Fibroblast of skin of abdomen (primary cell): Measurements from ENCODE around the gene PDIA6.
A peak's percentile ranks its signal among the peaks of the same experiment; 100 is the strongest.
"Not testable (repeated sequence)": the region's sequence is repeated elsewhere in the genome, so short reads cannot be mapped to it uniquely, and the experiment has no call there.

Experiments
- DNase-seq: peaks from one replicate; pipeline ENCODE4 v3.0.0-alpha.2; 2013

Gene PDIA6

GRCh38 chr2:10810202-10811161 lies 2.1 kb downstream of the PDIA6 start:
- peak; percentile 42 for DNase-seq

- no peak for DNase-seq
Measured at GRCh38 chr2:10806543-10806942, 6.0 kb downstream of the PDIA6 start.

- not testable (repeated sequence) for DNase-seq
Measured at GRCh38 chr2:10805990-10806389, 6.6 kb downstream of the PDIA6 start.

DNA sequence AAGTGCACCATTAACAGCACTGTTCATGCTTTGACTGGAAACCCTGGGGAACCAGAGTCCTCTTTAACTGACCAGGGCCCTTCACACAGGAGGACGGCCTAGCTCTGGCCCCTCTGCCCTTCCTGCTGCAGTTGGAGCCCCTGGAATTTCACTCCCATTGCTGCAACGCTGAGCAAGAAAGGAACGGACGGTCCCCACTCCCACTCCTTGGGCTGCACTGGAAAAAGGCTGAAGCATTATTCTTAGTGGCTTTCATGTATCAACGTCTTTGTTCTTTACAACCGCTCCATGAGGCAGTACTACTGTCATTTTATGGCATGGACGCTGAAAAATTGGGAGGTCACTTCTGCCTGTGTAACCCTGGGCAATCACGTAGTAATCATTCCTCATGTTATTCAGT lies 9.9 kb downstream of the PDIA6 start:
- no peak for DNase-seq

DNA sequence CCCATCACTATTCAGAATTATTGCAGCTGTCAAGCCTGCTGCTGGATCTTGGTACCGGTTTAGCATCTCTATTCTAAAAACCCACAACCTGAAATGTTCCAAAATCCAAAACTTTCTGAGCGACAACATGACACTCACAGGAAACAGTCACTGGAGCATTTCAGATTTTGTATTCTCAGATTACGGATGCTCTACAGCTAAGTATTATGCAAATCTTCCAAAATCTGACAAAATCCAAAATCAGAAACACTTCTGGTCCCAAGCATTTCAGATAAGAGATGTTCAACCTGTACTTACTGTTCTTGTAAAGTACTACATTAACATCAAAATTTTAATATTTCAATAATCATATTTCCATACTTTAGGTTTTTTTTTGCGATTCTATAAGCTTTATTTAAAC lies 12.4 kb downstream of the PDIA6 start:
- DNase-seq: no peak

DNA sequence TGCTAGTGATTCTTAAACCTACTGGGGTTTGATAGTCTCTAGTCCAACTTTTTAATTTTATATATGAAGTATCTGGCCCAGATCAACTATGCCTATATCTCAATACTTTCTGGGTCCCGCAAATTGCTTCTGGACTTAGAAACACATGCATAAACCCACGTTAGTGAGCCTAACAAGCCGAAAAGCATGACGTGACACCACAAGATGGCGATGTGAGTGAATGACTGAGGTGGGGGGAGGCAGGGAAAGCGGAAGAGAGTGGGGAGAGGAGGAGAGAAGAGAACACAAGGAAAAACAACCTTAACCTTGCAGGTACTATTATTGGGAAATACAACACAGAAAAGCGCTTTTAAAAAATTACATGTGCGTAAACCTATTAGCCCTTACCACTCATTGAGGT lies 13.8 kb downstream of the PDIA6 start:
- no peak for DNase-seq

GRCh38 chr2:10796703-10797102 lies 15.9 kb downstream of the PDIA6 start:
- no peak for DNase-seq

GRCh38 chr2:10795508-10796046 lies 17.0 kb downstream of the PDIA6 start:
- no peak for DNase-seq

- DNase-seq: no peak
Measured at GRCh38 chr2:10794876-10795275, 17.7 kb downstream of the PDIA6 start.

DNA sequence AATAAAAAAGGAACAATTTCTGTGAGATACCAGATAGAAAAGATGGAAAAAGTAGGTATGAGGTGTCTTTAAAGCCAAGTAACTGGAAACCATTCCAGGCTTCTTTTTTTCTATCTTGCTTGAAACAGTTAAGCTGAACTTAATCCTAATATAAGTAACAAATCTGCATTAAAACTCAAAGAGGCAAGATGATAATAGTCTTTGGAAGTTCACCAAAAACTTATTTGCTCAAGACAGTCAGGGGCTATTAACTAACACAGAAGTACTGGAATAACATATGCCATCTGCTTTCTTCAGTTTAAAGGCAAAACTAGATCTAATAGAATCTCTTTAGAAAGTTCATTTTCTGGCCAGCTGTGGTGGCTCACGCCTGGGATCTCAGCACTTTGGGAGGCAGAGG lies 18.8 kb downstream of the PDIA6 start:
- no peak for DNase-seq

DNA sequence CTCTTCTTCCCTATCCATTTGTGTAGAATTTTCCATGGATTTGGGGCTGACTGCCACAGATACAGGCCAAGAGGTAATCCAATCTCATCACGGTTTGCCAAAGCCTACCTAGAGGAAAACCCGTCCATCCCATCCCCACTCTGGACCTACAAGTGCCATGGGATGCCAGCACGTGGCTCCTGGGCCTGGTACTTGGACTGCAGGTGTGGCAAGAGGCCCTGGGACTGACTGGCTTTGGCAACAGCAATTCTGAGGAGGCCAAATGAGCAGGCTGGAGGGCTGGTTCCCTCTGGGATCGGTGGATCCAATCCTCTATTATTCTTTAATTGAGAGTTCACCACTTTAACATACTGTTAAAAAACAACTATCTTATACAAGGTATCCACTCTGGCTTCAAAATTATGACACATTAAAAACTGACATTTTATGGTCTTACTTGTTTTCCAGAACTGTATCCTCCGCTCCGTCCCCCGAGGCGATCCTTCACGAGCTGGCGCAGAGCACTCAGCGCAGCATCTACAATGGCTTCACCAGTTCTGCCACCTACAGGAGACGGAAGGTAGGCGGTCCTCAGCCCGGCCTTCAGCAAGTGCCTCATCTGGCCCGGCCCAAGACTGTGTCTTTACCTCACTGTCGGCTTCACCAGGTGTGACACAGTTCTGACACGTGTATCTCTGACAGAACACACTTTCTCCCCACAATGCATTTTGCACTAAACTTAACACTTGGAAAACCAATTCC lies 19.8 kb downstream of the PDIA6 start:
- DNase-seq: no peak

DNA sequence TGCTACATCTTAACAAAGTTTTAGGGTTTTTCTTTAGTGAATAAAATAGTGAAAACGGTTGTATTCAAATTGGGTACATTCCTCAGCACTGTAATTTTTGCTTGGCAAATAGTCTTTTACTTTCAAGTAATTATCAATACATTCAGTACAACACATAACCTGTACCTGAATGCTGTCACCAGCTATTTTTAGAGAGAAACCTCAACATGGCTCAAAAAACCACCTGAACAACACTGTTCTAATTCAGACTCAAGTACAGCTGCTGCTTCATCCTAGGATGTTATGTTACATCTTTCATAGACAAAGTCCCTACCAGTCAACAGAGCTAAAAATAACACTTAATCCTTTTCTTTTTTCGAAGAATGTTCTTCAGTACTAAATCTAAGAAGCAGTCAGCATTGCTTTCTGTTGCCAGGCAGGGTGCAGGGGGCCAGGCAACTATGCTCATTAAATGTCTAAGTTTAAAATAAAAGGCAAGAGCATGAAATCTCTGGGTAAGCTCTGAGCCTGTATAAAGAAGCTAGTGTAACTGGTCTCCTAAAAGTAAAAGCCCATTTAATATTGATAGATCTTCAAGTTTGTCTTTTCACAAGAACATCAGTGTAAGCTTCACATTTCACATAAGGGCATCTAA lies 20.5 kb downstream of the PDIA6 start:
- DNase-seq: no peak

GRCh38 chr2:10790228-10790973 lies 22.2 kb downstream of the PDIA6 start:
- DNase-seq: no peak

DNA sequence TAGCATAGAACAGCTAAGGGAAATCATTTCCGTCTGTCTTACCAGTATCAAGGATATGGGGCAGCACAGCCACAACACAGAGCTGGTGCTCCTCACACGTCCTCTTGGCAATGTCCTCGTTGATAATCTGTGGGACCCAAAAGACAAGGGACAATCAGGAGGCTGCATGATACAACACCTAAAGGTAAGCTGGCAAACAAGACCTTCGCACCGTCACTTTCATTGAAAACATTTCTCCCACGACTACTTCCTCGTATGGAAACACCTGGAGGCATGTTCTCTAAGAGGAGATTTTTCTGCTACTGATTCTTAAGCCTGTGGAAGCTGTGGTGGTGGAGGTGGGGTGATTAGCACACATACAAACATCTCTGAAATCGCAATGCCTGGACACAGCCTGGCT lies 23.7 kb downstream of the PDIA6 start:
- DNase-seq: no peak

- no peak for DNase-seq
Measured at GRCh38 chr2:10787176-10787968, 25.2 kb downstream of the PDIA6 start.

DNA sequence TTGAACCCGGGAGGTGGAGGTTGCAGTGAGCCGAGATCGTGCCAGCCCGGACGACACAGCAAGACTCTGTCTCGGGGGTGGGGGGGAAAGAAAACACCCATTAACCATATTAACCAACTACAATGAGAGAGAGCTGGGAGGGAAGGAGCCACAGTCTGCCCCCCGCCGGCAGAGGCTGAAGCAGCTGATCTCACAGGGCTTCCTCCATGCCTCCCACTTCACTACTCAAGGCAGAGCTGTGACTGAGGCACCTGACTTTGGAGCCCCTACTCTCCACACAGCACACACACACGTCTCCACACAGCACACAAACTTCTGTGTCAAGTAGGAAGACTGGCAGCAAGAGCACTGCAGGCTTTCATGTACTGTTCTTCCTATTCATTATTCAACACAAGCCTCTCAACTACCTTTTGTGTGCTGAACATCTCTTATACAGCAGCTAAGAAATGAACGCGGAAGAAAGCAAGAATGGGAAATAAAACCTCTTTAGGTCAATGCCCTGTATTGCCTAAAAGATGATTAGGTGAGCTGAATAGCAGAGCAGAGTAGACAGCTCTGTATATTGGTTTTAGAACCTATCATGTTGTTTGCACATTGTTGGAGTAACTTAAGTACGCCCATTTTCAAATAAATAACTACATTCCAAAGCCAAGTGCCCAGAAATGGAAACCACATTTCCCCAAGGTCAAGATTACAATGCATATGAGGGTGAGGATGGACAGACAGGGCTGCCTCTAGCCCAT lies 26.2 kb downstream of the PDIA6 start:
- DNase-seq: no peak

DNA sequence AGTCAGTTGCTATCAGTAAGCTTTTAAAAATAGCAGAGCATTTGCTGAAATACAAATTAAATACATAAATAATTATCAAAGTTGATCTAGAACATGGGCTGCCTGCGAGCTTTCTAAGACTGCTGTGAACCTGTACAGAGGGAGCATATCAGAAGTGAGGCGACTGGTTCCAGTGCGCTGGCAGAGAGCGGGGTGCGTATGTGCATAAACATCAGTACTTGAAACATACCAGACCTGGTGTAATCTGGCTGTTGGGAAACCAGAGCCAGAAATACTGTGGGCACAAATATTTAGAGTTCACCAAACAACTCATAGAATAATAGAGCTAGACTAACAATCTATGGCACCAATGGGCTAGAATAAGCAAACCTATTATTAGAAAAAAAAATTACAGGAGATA lies 27.3 kb downstream of the PDIA6 start:
- DNase-seq: no peak

DNA sequence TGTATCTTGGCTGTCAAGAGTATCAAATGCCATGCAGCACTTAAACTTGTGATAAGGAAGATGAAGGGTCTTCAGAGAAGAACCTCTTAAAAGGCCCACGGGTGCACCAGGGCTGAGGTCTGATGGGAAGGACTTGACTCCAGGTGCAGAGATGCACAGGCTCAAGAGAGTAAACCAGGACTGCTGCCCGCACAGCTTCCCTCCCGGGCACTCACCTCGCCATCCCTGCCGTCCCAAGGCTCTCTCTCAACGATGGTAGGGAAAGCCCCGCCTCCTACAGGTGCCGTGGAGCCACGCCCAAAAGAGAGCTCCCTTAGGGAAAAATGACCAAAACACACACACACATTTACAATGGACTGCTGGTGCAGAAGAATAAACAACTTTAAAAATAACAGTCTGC lies 27.9 kb downstream of the PDIA6 start:
- no peak for DNase-seq

DNA sequence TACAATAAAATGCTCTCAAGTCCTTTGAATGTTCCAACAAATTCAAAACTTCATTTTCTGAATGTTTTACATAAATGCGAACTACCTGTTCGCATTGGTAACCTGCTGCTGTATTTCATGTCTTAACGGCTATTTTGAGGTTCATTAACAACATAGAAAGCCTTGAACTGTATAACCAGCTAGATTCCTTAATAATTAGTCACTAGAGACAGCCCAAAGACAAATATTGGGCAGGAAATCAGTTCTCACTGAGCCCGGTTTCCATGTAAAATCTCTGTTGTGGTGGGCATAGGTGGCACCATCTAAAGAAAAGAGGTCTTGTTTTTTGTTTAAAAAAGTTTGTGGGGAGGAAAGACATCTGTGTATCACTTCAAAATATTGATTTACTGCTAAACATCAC lies 29.2 kb downstream of the PDIA6 start:
- DNase-seq: no peak

- no peak for DNase-seq
Measured at GRCh38 chr2:10781746-10782145, 30.8 kb downstream of the PDIA6 start.

DNA sequence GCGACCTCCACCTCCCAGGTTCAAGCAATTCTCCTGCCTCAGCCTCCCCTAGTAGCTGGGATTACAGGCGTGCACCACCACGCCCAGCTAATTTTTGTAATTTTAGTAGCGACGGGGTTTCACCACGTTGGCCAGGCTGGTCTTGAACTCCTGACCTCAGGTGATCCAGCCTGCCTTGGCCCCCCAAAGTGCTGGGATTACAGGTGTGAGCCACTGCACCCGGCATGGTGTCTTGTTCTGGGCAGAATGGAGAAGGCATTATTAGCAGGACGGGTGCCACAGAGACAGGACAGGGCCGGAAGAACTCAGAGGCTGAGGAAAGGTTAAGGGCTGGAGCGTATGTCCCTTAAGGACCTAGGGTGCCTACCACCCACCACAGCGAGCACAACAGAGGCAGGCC lies 31.8 kb downstream of the PDIA6 start:
- DNase-seq: not testable (repeated sequence)
